ENCODE data around the gene GAS6. TPM values are rescaled to one million over a fixed set of nuclear protein-coding genes. Genes with fewer than 3 reads are reported as not detected.

GAS6 gene
- total and polyA plus RNA-seq, 2 experiments from 2014 or later = 91.8 to 112 TPM

- no peak overlapping the region for H3K4me3 ChIP-seq
- no peaks in the 10 kb centered on the region for H3K27me3 ChIP-seq
- TF ChIP-seq CTCF (IDR thresholded peaks at IDR 0.05; ENCODE audit: low read depth, low read length) = no peak
- H3K36me3 ChIP-seq = no peaks in the 10 kb centered on the region
- H3K4me1 ChIP-seq (ENCODE audit: low read depth) = no peaks in the 10 kb centered on the region
- H3K27ac ChIP-seq = no peak overlapping the region
- peak in 1 of 2 donors; percentile 5 for DNase-seq (ENCODE audit: low read depth in 1 of 2, low spot score in 1 of 2)
- H3K9me3 ChIP-seq (ENCODE audit: low read depth) = no peaks in the 10 kb centered on the region
Measured at GRCh38 chr13:113902481-113902880, 38.6 kb upstream of the GAS6 start.

DNA sequence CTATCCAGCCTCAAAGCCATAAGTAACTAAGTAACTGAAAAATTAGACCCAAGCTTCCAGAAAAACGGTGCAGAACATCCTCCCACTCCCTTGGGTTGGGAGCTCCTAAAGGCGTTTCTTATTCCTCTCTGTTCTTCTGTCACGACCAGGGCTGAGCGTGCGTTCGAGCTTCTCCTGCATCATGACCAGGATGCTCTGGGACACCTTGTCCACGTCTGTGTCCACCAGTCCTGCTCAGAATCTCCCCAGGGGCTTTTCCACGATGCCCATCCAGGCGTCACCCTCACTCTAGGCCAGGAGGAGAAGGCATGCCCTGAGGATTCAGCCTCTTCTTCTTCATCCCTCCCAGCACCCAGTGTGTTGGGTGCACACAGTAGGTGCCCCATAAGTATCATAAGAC lies 37.8 kb upstream of the GAS6 start:
- H3K4me1 ChIP-seq (ENCODE audit: low read depth) = no peaks in the 10 kb centered on the region
- no peaks in the 10 kb centered on the region for H3K36me3 ChIP-seq
- H3K9me3 ChIP-seq (ENCODE audit: low read depth) = no peaks in the 10 kb centered on the region
- H3K4me3 ChIP-seq = no peak overlapping the region
- no peak for DNase-seq (ENCODE audit: low read depth in 1 of 2, low spot score in 1 of 2)
- no peak for TF ChIP-seq CTCF (IDR thresholded peaks at IDR 0.05; ENCODE audit: low read depth, low read length)
- no peak overlapping the region for H3K27ac ChIP-seq
- no peaks in the 10 kb centered on the region for H3K27me3 ChIP-seq

GRCh38 chr13:113901231-113901630 lies 37.4 kb upstream of the GAS6 start:
- Histone ChIP-seq H3K4me3 (no peak overlapping the region), H3K4me1 (ENCODE audit: low read depth) (no peaks in the 10 kb centered on the region), H3K27ac (no peak overlapping the region), H3K36me3 (no peaks in the 10 kb centered on the region), H3K27me3 (no peaks in the 10 kb centered on the region), H3K9me3 (ENCODE audit: low read depth) (no peaks in the 10 kb centered on the region)
- no peak for TF ChIP-seq CTCF (IDR thresholded peaks at IDR 0.05; ENCODE audit: low read depth, low read length)
- DNase-seq (ENCODE audit: low read depth in 1 of 2, low spot score in 1 of 2) = peak in 1 of 2 donors; percentile 32

GRCh38 chr13:113900646-113901045 lies 36.8 kb upstream of the GAS6 start:
- H3K27ac ChIP-seq = no peak overlapping the region
- no peak for TF ChIP-seq CTCF (IDR thresholded peaks at IDR 0.05; ENCODE audit: low read depth, low read length)
- no peak for DNase-seq (ENCODE audit: low read depth in 1 of 2, low spot score in 1 of 2)
- no peaks in the 10 kb centered on the region for H3K4me1 ChIP-seq (ENCODE audit: low read depth)
- H3K36me3 ChIP-seq = no peaks in the 10 kb centered on the region
- no peaks in the 10 kb centered on the region for H3K27me3 ChIP-seq
- no peaks in the 10 kb centered on the region for H3K9me3 ChIP-seq (ENCODE audit: low read depth)
- no peak overlapping the region for H3K4me3 ChIP-seq

DNA sequence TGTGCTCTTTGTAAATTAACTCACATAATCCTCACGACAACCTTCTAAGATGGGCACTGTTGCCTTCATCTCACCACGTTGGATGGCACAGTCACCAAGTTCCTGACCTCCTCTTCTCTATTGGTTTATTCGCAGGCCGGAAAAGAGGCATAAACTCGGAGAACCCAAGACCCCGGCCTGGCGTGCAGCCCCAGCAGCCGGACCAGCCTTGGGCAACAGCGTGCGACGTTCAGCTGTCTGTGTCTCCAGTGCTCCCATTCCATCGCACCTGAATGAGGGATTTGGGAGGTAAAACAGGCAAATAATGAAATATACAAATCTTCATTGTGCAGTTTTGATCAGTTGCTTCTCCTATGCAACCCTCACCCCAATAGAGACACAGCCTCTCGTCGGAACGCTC lies 34.5 kb upstream of the GAS6 start:
- no peak overlapping the region for H3K27ac ChIP-seq
- TF ChIP-seq CTCF (IDR thresholded peaks at IDR 0.05; ENCODE audit: low read depth, low read length) = no peak

DNA sequence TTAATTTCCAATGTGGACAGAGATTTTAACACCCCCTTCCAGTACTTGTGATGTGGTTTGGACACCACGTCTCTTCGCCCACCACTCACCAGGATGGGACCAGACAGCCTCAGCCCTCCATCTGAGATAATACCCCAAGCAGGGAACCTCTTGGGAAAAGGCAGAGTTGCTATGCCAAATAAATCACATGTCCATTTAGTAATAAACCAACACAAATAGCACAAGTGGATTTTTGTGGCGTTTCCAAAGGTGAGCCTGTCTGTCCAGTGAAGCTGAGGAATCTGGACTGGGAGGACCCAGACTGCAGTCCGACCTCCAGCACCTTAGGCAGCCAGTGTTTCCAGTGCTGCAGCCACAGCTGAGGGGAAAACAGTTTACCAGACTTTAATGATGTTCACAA lies 34.1 kb upstream of the GAS6 start:
- Histone ChIP-seq H3K27me3 (no peaks in the 10 kb centered on the region), H3K4me1 (ENCODE audit: low read depth) (no peaks in the 10 kb centered on the region), H3K27ac (no peak overlapping the region), H3K36me3 (no peaks in the 10 kb centered on the region), H3K4me3 (no peak overlapping the region), H3K9me3 (ENCODE audit: low read depth) (no peaks in the 10 kb centered on the region)
- no peak for DNase-seq (ENCODE audit: low read depth in 1 of 2, low spot score in 1 of 2)
- no peak for TF ChIP-seq CTCF (IDR thresholded peaks at IDR 0.05; ENCODE audit: low read depth, low read length)

More for the DNA sequence above, 34.5 kb upstream of the GAS6 start:
- H3K4me3 ChIP-seq = no peak overlapping the region
- H3K4me1 ChIP-seq (ENCODE audit: low read depth) = no peaks in the 10 kb centered on the region
- no peak for DNase-seq (ENCODE audit: low read depth in 1 of 2, low spot score in 1 of 2)
- H3K36me3 ChIP-seq = no peaks in the 10 kb centered on the region
- no peaks in the 10 kb centered on the region for H3K9me3 ChIP-seq (ENCODE audit: low read depth)
- no peaks in the 10 kb centered on the region for H3K27me3 ChIP-seq
